HG02588 (cell line): ENCODE results near the gene ZDHHC4.

Experiments used
- ATAC-seq: cut with Tn5 transposase; IDR thresholded peaks from one replicate; pipeline ENCODE4 v1.9.1; 2021; ENCODE audit warnings: mild to moderate bottlenecking, moderate library complexity; ENCODE audit not compliant: unreplicated experiment

The ZDHHC4 gene

GRCh38 chr7:6604458-6604857 is 27.2 kb downstream of the ZDHHC4 start:
- ATAC-seq, result no peak

GRCh38 chr7:6606866-6607583 is 29.8 kb downstream of the ZDHHC4 start:
- ATAC-seq, result no peak

- ATAC-seq, result no peak
Measured at GRCh38 chr7:6607651-6608051, 30.4 kb downstream of the ZDHHC4 start.

- no peak for ATAC-seq
Measured at GRCh38 chr7:6608081-6608480, 30.8 kb downstream of the ZDHHC4 start.

GRCh38 chr7:6608794-6609193 is 31.5 kb downstream of the ZDHHC4 start:
- no peak for ATAC-seq

GRCh38 chr7:6612819-6613218 is 35.6 kb downstream of the ZDHHC4 start:
- no peak for ATAC-seq

GRCh38 chr7:6613706-6614105 is 36.5 kb downstream of the ZDHHC4 start:
- ATAC-seq, result no peak

GRCh38 chr7:6614953-6615722 is 37.9 kb downstream of the ZDHHC4 start, which contains the start of gene ZNF853:
Gene ZNF853, plus strand, starts transcription at chr7:6615610. Its CDS starts 565 bp downstream, at chr7:6616175.
- no peak for ATAC-seq

GRCh38 chr7:6615723-6616555 is 38.7 kb downstream of the ZDHHC4 start:
- ATAC-seq, result no peak

- ATAC-seq, result no peak
Measured at GRCh38 chr7:6616854-6617643, 39.8 kb downstream of the ZDHHC4 start.

- ATAC-seq, result no peak
Measured at GRCh38 chr7:6618621-6619020, 41.4 kb downstream of the ZDHHC4 start.

GRCh38 chr7:6619961-6620360 is 42.7 kb downstream of the ZDHHC4 start:
- no peak for ATAC-seq

GRCh38 chr7:6621195-6622133 is 44.2 kb downstream of the ZDHHC4 start:
- ATAC-seq, result no peak

GRCh38 chr7:6622134-6622710 is 45.0 kb downstream of the ZDHHC4 start:
- ATAC-seq, result no peak

- ATAC-seq, result no peak
Measured at GRCh38 chr7:6623589-6624245, 46.5 kb downstream of the ZDHHC4 start.

GRCh38 chr7:6624246-6624611 is 47.0 kb downstream of the ZDHHC4 start:
- no peak for ATAC-seq

GRCh38 chr7:6628045-6628444 is 50.8 kb downstream of the ZDHHC4 start:
- no peak for ATAC-seq

- ATAC-seq, result no peak
Measured at GRCh38 chr7:6630007-6630849, 53.0 kb downstream of the ZDHHC4 start.
